ENCODE data around the gene FOXP1.

Gene FOXP1

DNA sequence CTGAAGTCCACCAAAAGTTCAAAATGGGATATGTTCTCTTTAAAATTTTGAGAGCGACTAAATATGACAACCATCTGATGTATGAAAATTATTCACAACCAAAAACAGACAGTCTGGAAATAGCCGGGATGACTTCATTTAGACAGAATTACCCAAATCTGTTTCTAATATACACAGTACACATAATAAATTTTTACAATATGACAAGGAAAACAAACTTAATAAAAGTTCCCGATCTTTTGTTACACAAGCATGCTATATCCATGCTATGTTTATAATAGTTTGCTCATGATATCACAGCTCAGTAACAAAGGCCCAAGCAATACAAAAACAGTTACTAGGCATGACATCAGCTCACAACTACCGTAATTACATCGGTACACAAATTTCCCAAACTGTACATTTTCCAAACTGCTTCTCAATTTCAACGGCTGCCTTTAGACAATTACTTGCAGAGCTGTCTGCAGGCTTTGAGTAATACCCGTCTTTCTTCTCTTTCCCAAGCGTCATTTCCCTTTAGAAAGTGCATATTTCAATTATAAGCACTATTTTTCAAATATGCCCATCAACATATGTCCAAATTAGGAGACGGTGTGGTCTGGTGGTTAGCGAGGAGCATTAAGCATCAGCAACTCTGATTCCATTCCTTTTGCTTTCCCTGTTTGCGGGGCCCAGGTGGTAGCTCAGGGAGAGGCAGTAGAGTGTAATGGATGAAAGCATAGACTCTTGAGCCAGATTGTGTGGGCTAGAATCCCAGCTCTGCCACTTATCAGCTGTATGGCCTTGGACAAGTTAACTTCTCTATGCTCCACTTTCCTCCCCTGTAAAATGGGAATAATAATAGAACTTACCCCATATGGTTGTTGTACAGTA lies 481.2 kb downstream of the FOXP1 start:
- ChIA-PET POLR2A (interaction anchor here (0.7 kb wide), 2 partner anchors 11 to 42 kb away, joined by 3 to 6 read pairs; no protein-coding TSS in a partner anchor), CTCF (interaction anchor here (1.2 to 1.6 kb wide), 4 partner anchors 11 to 33 kb away, joined by 3 to 5 read pairs (median 4); no protein-coding TSS in a partner anchor)
- DNase-seq (ENCODE audit: extremely low spot score): no peak
- TF ChIP-seq, protein P1, sequence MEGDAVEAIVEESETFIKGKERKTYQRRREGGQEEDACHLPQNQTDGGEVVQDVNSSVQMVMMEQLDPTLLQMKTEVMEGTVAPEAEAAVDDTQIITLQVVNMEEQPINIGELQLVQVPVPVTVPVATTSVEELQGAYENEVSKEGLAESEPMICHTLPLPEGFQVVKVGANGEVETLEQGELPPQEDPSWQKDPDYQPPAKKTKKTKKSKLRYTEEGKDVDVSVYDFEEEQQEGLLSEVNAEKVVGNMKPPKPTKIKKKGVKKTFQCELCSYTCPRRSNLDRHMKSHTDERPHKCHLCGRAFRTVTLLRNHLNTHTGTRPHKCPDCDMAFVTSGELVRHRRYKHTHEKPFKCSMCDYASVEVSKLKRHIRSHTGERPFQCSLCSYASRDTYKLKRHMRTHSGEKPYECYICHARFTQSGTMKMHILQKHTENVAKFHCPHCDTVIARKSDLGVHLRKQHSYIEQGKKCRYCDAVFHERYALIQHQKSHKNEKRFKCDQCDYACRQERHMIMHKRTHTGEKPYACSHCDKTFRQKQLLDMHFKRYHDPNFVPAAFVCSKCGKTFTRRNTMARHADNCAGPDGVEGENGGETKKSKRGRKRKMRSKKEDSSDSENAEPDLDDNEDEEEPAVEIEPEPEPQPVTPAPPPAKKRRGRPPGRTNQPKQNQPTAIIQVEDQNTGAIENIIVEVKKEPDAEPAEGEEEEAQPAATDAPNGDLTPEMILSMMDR (IDR thresholded peaks at IDR 0.05; ENCODE audit: control extremely low read depth, extremely low read depth, low read depth, missing control alignments): no peak

- TF ChIP-seq, protein P1 (IDR thresholded peaks at IDR 0.05; ENCODE audit: control extremely low read depth, extremely low read depth, low read depth, missing control alignments): no peak
- POLR2A ChIA-PET: interaction anchor here (0.7 kb wide), 1 partner anchor 12 kb away, joined by 6 read pairs; no protein-coding TSS in a partner anchor
- no peak for DNase-seq (ENCODE audit: extremely low spot score)
Measured at GRCh38 chr3:71101626-71102025, 481.9 kb downstream of the FOXP1 start.

GRCh38 chr3:71101014-71101413 lies 482.5 kb downstream of the FOXP1 start:
- DNase-seq (ENCODE audit: extremely low spot score): no peak
- ChIA-PET CTCF (interaction anchor here (1.2 to 1.6 kb wide), 3 partner anchors 13 to 34 kb away, joined by 3 to 5 read pairs (median 4); no protein-coding TSS in a partner anchor), POLR2A (no interaction called here)
- TF ChIP-seq, protein P1 (IDR thresholded peaks at IDR 0.05; ENCODE audit: control extremely low read depth, extremely low read depth, low read depth, missing control alignments): no peak

More at GRCh38 chr3:71101626-71102025, 481.9 kb downstream of the FOXP1 start:
- CTCF ChIA-PET: interaction anchor here (1.2 to 1.6 kb wide), 4 partner anchors 12 to 33 kb away, joined by 3 to 5 read pairs (median 4); no protein-coding TSS in a partner anchor

DNA sequence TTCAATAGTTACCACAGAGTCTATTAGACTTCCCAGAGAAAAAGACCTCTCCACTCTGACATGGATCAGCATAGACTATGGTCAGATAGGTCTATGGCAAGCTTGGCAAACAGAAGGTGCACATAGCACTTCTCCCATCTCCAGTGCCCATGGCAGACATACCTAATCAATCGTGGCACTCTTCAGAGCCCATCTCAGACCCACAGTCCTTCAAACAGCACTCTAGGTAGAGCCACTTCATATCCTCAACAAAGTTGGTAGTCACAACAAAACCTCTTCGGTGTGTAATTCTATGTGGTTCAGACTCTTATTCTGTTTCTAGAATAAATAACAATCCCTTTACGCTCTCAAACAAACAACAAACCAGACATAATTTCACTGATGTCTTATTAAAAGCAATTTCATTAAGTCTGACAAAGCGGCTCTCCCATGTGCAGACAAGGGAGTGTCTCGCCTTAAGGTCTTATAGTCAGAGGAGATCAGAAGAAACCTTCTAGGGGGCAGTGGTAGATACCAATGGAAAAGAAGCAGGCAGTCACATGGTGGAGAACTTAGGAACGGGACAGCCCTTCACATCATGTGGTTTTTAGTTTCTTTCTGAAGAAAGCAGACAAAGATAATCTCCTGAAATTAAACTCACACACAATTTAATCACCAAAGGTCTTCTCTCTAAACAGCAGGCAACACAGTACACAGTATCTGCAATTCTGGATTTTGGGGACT lies 483.4 kb downstream of the FOXP1 start:
- POLR2A ChIA-PET: no interaction called here
- DNase-seq (ENCODE audit: extremely low spot score): no peak
- TF ChIP-seq, protein P1 (IDR thresholded peaks at IDR 0.05; ENCODE audit: control extremely low read depth, extremely low read depth, low read depth, missing control alignments): no peak
- CTCF ChIA-PET: no interaction called here

- TF ChIP-seq, protein P1 (IDR thresholded peaks at IDR 0.05; ENCODE audit: control extremely low read depth, extremely low read depth, low read depth, missing control alignments): no peak
- ChIA-PET CTCF (no interaction called here), POLR2A (no interaction called here)
- DNase-seq (ENCODE audit: extremely low spot score): no peak
Measured at GRCh38 chr3:71097557-71097956, 486.0 kb downstream of the FOXP1 start.

Data from GM10248 (cell line).